CD14-positive monocyte (primary cell): ENCODE data around the gene NECAB3. TPM values are rescaled to one million over a fixed set of nuclear protein-coding genes. Genes with fewer than 3 reads are reported as not detected.

ENCODE experiments used
- DNase-seq, 3 donors: peaks; one replicate each; pipeline ENCODE4 v3.0.0-alpha.2; 2011 to 2022
- H2AFZ ChIP-seq: 2 replicates; pipeline ENCODE4 v1.6.0; 2012; ENCODE audit warnings: mild to moderate bottlenecking, low read depth, low read length, inconsistent platforms; ENCODE audit not compliant: insufficient read depth, poor library complexity, severe bottlenecking
- H3K27ac ChIP-seq, 2 donors: 1 replicate in 1 of 2; 2 replicates in 1 of 2; pipeline ENCODE4 v1.5.1; 2012 to 2013; ENCODE audit warnings: low read length in 2 of 2, control low read depth in 1 of 2, inconsistent platforms in 1 of 2, low read depth in 1 of 2, mild to moderate bottlenecking in 1 of 2
- H3K27me3 ChIP-seq, 2 donors: one replicate each; pipeline versions ENCODE4 v1.6.0 to v1.6.1; 2011 to 2013; ENCODE audit warnings: low read length in 2 of 2; ENCODE audit not compliant: control insufficient read depth in 2 of 2, insufficient read depth in 2 of 2
- H3K36me3 ChIP-seq, 2 donors: replicated peaks in 1 of 2; 1 replicate in 1 of 2; 2 replicates in 1 of 2; pipeline versions ENCODE4 v1.5.1 to v1.6.1; 2012 to 2013; ENCODE audit warnings: low read length in 2 of 2, control low read depth in 1 of 2, inconsistent platforms in 1 of 2, mild to moderate bottlenecking in 1 of 2; ENCODE audit not compliant: insufficient read depth in 2 of 2, control insufficient read depth in 1 of 2
- H3K4me1 ChIP-seq, 2 donors: 1 replicate in 1 of 2; 2 replicates in 1 of 2; pipeline versions ENCODE4 v1.5.1 to v1.6.1; 2012 to 2013; ENCODE audit warnings: low read length in 2 of 2, control low read depth in 1 of 2, inconsistent platforms in 1 of 2, mild to moderate bottlenecking in 1 of 2, moderate library complexity in 1 of 2; ENCODE audit not compliant: insufficient read depth in 2 of 2, control insufficient read depth in 1 of 2
- H3K4me2 ChIP-seq: replicated peaks from 2 replicates; pipeline ENCODE3; 2012; ENCODE audit warnings: low read length, moderate library complexity, mild to moderate bottlenecking; ENCODE audit not compliant: poor library complexity, severe bottlenecking; ENCODE audit errors: extremely low read depth
- H3K4me3 ChIP-seq, 3 experiments: fragments of 200-600 bp in 1 of 3; sonication (generic) in 1 of 3; replicated peaks in 1 of 3; 1 replicate in 2 of 3; 2 replicates in 1 of 3; pipeline ENCODE4 v1.5.1; 2011 to 2013; ENCODE audit warnings: low read length in 3 of 3, mild to moderate bottlenecking in 3 of 3, control low read depth in 2 of 3, low read depth in 2 of 3, inconsistent platforms in 1 of 3, moderate library complexity in 1 of 3
- H3K79me2 ChIP-seq: 2 replicates; pipeline ENCODE4 v1.6.0; 2012; ENCODE audit warnings: mild to moderate bottlenecking, control low read depth, inconsistent platforms, low read length, moderate library complexity; ENCODE audit not compliant: insufficient read depth
- H3K9ac ChIP-seq: 2 replicates; pipeline ENCODE4 v1.6.0; 2017; ENCODE audit warnings: low read length, mild to moderate bottlenecking; ENCODE audit not compliant: insufficient read depth, poor library complexity, severe bottlenecking
- H3K9me3 ChIP-seq, 2 donors: replicated peaks in 1 of 2; 1 replicate in 1 of 2; 2 replicates in 1 of 2; pipeline versions ENCODE4 v1.5.1 to v1.6.1; 2012 to 2013; ENCODE audit warnings: low read length in 2 of 2, control low read depth in 1 of 2; ENCODE audit not compliant: control insufficient read depth in 1 of 2, insufficient read depth in 1 of 2
- H4K20me1 ChIP-seq: 2 replicates; pipeline ENCODE4 v1.6.0; 2012; ENCODE audit warnings: mild to moderate bottlenecking, low read length, control low read depth, moderate library complexity; ENCODE audit not compliant: insufficient read depth
- H3K27ac Mint-ChIP-seq, 7 donors: one replicate each; pipeline ENCODE4 v1.8.0; 2020; ENCODE audit warnings: mild to moderate bottlenecking in 7 of 7, mixed read lengths in 7 of 7, moderate library complexity in 6 of 7, inconsistent platforms in 2 of 7
- H3K27me3 Mint-ChIP-seq, 3 donors: one replicate each; pipeline ENCODE4 v1.8.0; 2021 to 2022; ENCODE audit warnings: low read depth in 3 of 3, mild to moderate bottlenecking in 3 of 3, mixed read lengths in 3 of 3, moderate library complexity in 3 of 3, inconsistent platforms in 1 of 3
- H3K36me3 Mint-ChIP-seq, 2 donors: one replicate each; pipeline ENCODE4 v1.8.0; 2020; ENCODE audit warnings: mixed read lengths in 2 of 2, inconsistent platforms in 1 of 2, mild to moderate bottlenecking in 1 of 2
- H3K4me1 Mint-ChIP-seq: one replicate; pipeline ENCODE4 v1.8.0; 2020; ENCODE audit warnings: mild to moderate bottlenecking, mixed read lengths
- H3K4me3 Mint-ChIP-seq, 2 donors: one replicate each; pipeline ENCODE4 v1.8.0; 2020; ENCODE audit warnings: mild to moderate bottlenecking in 2 of 2, mixed read lengths in 2 of 2, moderate library complexity in 1 of 2
- H3K9me3 Mint-ChIP-seq, 7 donors: one replicate each; pipeline ENCODE4 v1.8.0; 2020 to 2022; ENCODE audit warnings: mixed read lengths in 7 of 7, mild to moderate bottlenecking in 6 of 7, moderate library complexity in 6 of 7, inconsistent platforms in 2 of 7
- WGBS: methylation state at CpG from one replicate; pipeline ENCODE4 v1.1.5; 2013; ENCODE audit warnings: missing lambda C conversion rate; ENCODE audit not compliant: insufficient coverage; 5-methylcytosine and 5-hydroxymethylcytosine counted together
- intact Hi-C, 2 donors: fragments of 100-400 bp; cut with micrococcal nuclease; formaldehyde crosslinking; loops; one replicate each; pipeline versions ENCODE4 v1.15.0 to v1.15.1; 2023
- polyA plus RNA-seq, 3 donors: library from polyadenylated mRNA; depleted of rRNA in 1 of 3; unstranded in 2 of 3; stranded (reverse) in 1 of 3; fragments of 300-500 nt in 2 of 3; fragments of >200 nt in 1 of 3; fragmentation: Illumina TruSeq in 2 of 3; gene quantifications; 1 replicate in 2 of 3; 2 replicates in 1 of 3; pipeline ENCODE4 v1.2.3, GENCODE V29; 2012 to 2021
- TF ChIP-seq, protein P1 (sequence below): fragments of 200-600 bp; IDR thresholded peaks from one replicate; pipeline ENCODE4 v1.8.0; 2022; ENCODE audit warnings: antibody characterized with exemption, mild to moderate bottlenecking

NECAB3 gene
- polyA plus RNA-seq, 3 donors, result 1.3 to 12.8 (median 1.8) TPM

GRCh38 chr20:33663161-33664084 lies 10.8 kb downstream of the NECAB3 start:
- intact Hi-C loops, result loop anchor here (5.0 to 10.0 kb wide), 3 partner anchors 179 to 331 kb away; partner anchors contain the start of gene RALY (in 2 of the 2)
- Histone ChIP-seq H3K79me2 (no peaks in the 10 kb centered on the region), H3K4me2 (peak overlapping the region; percentile 91), H4K20me1 (peaks cover 5% of the 10 kb centered on the region), H3K4me1 (peaks cover 37 to 51% of the 10 kb centered on the region in 2 donors), H3K36me3 (no peaks in the 10 kb centered on the region), H3K9me3 (no peaks in the 10 kb centered on the region), H3K27ac (peak overlapping the region; percentile 62 to 78), H3K4me3 (peak overlapping the region; percentile 35 to 91 (median 76)), H3K9ac (peak overlapping the region; percentile 59), H2AFZ (peak overlapping the region; percentile 99), H3K27me3 (no peaks in the 10 kb centered on the region)
- Mint-ChIP-seq H3K36me3 (peaks cover 0 to 5% of the 10 kb centered on the region in 2 donors), H3K4me1 (peaks cover 36% of the 10 kb centered on the region), H3K9me3 (peaks cover 0 to 3% (median 0%) of the 10 kb centered on the region in 7 donors), H3K27me3 (peaks cover 2 to 3% (median 2%) of the 10 kb centered on the region in 3 donors), H3K4me3 (peak overlapping the region; percentile 82 to 91), H3K27ac (peak overlapping the region in 6 of 7 donors; percentile 30 to 81 (median 68))
- TF ChIP-seq, protein P1, sequence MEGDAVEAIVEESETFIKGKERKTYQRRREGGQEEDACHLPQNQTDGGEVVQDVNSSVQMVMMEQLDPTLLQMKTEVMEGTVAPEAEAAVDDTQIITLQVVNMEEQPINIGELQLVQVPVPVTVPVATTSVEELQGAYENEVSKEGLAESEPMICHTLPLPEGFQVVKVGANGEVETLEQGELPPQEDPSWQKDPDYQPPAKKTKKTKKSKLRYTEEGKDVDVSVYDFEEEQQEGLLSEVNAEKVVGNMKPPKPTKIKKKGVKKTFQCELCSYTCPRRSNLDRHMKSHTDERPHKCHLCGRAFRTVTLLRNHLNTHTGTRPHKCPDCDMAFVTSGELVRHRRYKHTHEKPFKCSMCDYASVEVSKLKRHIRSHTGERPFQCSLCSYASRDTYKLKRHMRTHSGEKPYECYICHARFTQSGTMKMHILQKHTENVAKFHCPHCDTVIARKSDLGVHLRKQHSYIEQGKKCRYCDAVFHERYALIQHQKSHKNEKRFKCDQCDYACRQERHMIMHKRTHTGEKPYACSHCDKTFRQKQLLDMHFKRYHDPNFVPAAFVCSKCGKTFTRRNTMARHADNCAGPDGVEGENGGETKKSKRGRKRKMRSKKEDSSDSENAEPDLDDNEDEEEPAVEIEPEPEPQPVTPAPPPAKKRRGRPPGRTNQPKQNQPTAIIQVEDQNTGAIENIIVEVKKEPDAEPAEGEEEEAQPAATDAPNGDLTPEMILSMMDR, result no peak
- WGBS, result under 1% methylated on average over 83 of the region's 84 CpGs
- DNase-seq, result peak; percentile 69 to 82 (median 77)

DNA sequence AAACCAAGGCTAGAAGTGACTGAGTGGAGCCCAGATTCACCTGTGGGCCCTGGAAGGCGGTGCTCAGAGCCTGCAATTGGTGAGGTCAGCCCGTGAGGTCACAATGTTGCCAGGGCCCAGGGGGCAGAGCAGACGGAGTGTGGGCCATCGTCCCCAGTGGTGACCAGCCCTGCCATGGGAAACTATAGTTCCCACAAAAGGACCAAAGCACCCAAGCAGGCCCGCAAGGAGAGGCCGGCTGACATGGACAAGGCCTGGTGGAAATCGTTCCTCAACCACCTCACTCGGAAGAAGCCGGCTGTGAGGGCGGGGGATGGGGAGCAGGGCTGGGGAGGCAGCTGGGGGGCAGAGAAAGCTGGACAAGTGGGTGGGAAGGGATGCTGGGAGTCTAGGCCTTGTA lies 12.1 kb downstream of the NECAB3 start, which contains the start of gene C20orf144:
TSS of gene C20orf144 (plus strand) at position 156 of the 400 bp plus-strand sequence. CDS start at position 175, 19 bp downstream.
- intact Hi-C loops, result loop anchor here (5.0 to 10.0 kb wide), 3 partner anchors 177 to 333 kb away; partner anchors contain the start of gene RALY (in 2 of the 2)
- 100% methylated on average over 4 of the region's 10 CpGs for WGBS
- no peak for DNase-seq

More for the DNA sequence above, 12.1 kb downstream of the NECAB3 start, which contains the start of gene C20orf144:
- peak within 1 kb of the TSS; percentile 59 for H3K9ac ChIP-seq
- peak within 1 kb of the TSS; percentile 99 for H2AFZ ChIP-seq
- no peaks in the 10 kb centered on the region for H3K79me2 ChIP-seq
- peak within 1 kb of the TSS in 3 of 7 donors; percentile 10 to 46 (median 20) for H3K27ac Mint-ChIP-seq
- H3K36me3 ChIP-seq, result no peaks in the 10 kb centered on the region
- H3K4me1 Mint-ChIP-seq, result peaks cover 29% of the 10 kb centered on the region
- H3K27me3 ChIP-seq, result no peaks in the 10 kb centered on the region
- no peaks in the 10 kb centered on the region for H4K20me1 ChIP-seq
- peaks cover 0 to 5% of the 10 kb centered on the region in 2 donors for H3K36me3 Mint-ChIP-seq
- H3K27ac ChIP-seq, result peak within 1 kb of the TSS in 1 of 2 donors; percentile 78
- H3K9me3 Mint-ChIP-seq, result peaks cover 0 to 3% (median 0%) of the 10 kb centered on the region in 7 donors
- peak within 1 kb of the TSS; percentile 35 to 91 (median 76) for H3K4me3 ChIP-seq
- peak within 1 kb of the TSS; percentile 82 to 91 for H3K4me3 Mint-ChIP-seq
- peaks cover 2 to 3% (median 2%) of the 10 kb centered on the region in 3 donors for H3K27me3 Mint-ChIP-seq
- H3K4me1 ChIP-seq, result peaks cover 26 to 39% of the 10 kb centered on the region in 2 donors
- peak within 1 kb of the TSS; percentile 91 for H3K4me2 ChIP-seq
- TF ChIP-seq, protein P1, result no peak
- H3K9me3 ChIP-seq, result no peaks in the 10 kb centered on the region
